Spleen (tissue), 7 donors: Measurements from ENCODE around the gene LRRC75A.

Experiments
- POLR2A ChIP-seq, 3 donors: fragments of 450-650 bp; IDR thresholded peaks; one replicate each; pipeline ENCODE4 v1.5.1; 2017; ENCODE audit warnings: antibody characterized with exemption in 3 of 3, mild to moderate bottlenecking in 1 of 3
- TF ChIP-seq, protein P1 (sequence below), 11 experiments: fragments of 200-600 bp in 7 of 11; fragments of 450-650 bp in 4 of 11; sonication (generic) in 4 of 11; IDR thresholded peaks in 8 of 11; conservative IDR thresholded peaks in 3 of 11; 1 replicate in 7 of 11; 2 replicates in 4 of 11; pipeline versions ENCODE4 v1.4.0 to v1.8.0; 2016 to 2021; ENCODE audit warnings: antibody characterized with exemption in 11 of 11, inconsistent platforms in 4 of 11, mild to moderate bottlenecking in 1 of 11
- donor health status: DM: no; HTN: no; CAD: no; lungs with moderate emphysema.
- donor health status: DM: no; HTN: no; CAD: no.
- donor health status: DM: no; HTN: no; CAD: no.

DNA sequence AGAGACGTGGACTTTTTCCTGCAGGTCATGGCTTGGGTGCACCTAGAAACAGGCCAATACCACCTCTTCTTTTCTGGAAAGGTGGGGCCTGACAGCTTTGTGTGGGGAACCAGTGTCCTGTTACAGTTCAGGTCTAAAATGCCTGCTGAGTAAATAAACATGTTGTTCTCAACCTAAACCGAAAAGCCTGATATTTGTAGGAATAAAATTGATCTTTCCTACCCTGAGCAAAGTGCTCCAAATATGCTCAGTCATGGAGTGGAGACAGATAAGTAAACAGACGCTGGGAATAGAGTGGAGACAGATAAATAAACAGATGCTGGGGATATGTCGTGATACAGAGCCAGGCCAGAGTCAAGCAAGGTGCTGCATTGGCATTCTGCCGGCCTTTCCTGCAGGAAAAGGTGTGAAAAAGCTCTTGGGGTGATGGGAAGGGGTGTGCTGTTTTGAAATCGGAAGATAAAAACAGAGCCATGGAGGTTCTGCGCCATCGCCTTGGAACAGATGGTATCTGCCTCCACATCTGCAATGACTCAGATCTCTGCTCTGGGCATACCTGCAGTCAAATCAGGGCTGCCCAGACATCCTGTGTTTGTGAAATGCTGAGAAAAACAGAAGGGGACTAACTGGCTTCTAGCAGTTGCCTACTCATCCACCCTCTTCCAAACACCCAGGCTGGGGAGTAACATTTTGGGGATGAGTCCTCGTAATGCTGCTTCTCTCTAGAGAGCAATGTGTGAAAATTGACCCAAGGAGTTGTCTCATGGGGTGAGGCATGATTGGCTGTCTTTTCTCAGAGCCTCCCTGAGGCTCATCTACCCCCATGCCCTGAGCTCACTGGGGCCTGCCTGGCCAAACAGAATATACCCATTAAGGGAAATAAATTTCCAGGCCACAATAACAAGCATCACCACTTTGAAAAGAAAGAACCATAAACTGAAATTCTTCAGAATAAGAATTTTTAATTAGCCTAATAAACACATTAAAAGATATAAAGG is 93.4 kb downstream of the LRRC75A start:
- TF ChIP-seq POLR2A (IDR thresholded peaks at IDR 0.05), result no peak
- TF ChIP-seq, protein P1, sequence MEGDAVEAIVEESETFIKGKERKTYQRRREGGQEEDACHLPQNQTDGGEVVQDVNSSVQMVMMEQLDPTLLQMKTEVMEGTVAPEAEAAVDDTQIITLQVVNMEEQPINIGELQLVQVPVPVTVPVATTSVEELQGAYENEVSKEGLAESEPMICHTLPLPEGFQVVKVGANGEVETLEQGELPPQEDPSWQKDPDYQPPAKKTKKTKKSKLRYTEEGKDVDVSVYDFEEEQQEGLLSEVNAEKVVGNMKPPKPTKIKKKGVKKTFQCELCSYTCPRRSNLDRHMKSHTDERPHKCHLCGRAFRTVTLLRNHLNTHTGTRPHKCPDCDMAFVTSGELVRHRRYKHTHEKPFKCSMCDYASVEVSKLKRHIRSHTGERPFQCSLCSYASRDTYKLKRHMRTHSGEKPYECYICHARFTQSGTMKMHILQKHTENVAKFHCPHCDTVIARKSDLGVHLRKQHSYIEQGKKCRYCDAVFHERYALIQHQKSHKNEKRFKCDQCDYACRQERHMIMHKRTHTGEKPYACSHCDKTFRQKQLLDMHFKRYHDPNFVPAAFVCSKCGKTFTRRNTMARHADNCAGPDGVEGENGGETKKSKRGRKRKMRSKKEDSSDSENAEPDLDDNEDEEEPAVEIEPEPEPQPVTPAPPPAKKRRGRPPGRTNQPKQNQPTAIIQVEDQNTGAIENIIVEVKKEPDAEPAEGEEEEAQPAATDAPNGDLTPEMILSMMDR (IDR thresholded peaks at IDR 0.05 in 8 of 11, conservative IDR thresholded peaks at IDR 0.05 in 3 of 11), result no peak
